MCF 10A (cell line): ENCODE data around the gene ZNF557. TPM values are rescaled to one million over a fixed set of nuclear protein-coding genes. Genes with fewer than 3 reads are reported as not detected.
A peak's percentile ranks its signal among the peaks of the same experiment; 100 is the strongest.

ENCODE experiments used
- BruUV-seq: library from RNA; stranded (reverse); fragments of 400-500 nt; replicated peaks from 2 replicates; lab custom pipeline; 2021; lab: Mats Ljungman, UMichigan
- CTCF ChIA-PET: fragments of 300-600 bp; sonication (Branson Sonifier 250); formaldehyde crosslinking; extraction: SDS; loops from one replicate; lab custom pipeline; 2021; ENCODE audit warnings: antibody characterized with exemption, inconsistent platforms; lab: Yijun Ruan, JAX
- POLR2A ChIA-PET: fragments of 300-600, 350-650 bp; sonication (Branson Sonifier 250); formaldehyde crosslinking; extraction: SDS; loops from one replicate; lab custom pipeline; 2020; ENCODE audit warnings: antibody characterized with exemption, inconsistent platforms; lab: Yijun Ruan, JAX
- DNase-seq: peaks from one replicate; pipeline ENCODE4 v3.0.0-alpha.2; 2018; ENCODE audit not compliant: unreplicated experiment
- H3K27ac Mint-ChIP-seq: one replicate; pipeline ENCODE4 v1.8.0; 2022; ENCODE audit warnings: mild to moderate bottlenecking, low read depth, mixed read lengths; ENCODE audit not compliant: unreplicated experiment
- H3K27me3 Mint-ChIP-seq: one replicate; pipeline ENCODE4 v1.8.0; 2022; ENCODE audit warnings: mixed read lengths; ENCODE audit not compliant: insufficient read depth, unreplicated experiment
- H3K36me3 Mint-ChIP-seq: one replicate; pipeline ENCODE4 v1.8.0; 2022; ENCODE audit warnings: mild to moderate bottlenecking, moderate library complexity, mixed read lengths; ENCODE audit not compliant: insufficient read depth, unreplicated experiment
- H3K4me1 Mint-ChIP-seq: one replicate; pipeline ENCODE4 v1.8.0; 2022; ENCODE audit warnings: mixed read lengths; ENCODE audit not compliant: insufficient read depth, unreplicated experiment
- H3K4me3 Mint-ChIP-seq: one replicate; pipeline ENCODE4 v1.8.0; 2022; ENCODE audit warnings: mild to moderate bottlenecking, moderate library complexity, mixed read lengths; ENCODE audit not compliant: unreplicated experiment
- H3K9me3 Mint-ChIP-seq: one replicate; pipeline ENCODE4 v1.8.0; 2022; ENCODE audit warnings: mixed read lengths; ENCODE audit not compliant: unreplicated experiment
- intact Hi-C: fragments of 100-400 bp; cut with micrococcal nuclease; formaldehyde crosslinking; loops from 2 replicates; pipeline ENCODE4 v1.14.1; 2022
- total RNA-seq: library from RNA; stranded (reverse); gene quantifications from 2 replicates; pipeline ENCODE4 v1.2.3, GENCODE V29; 2022
- TF ChIP-seq, protein P1 (sequence below): fragments of 200-600 bp; IDR thresholded peaks from one replicate; pipeline ENCODE4 v1.8.0; 2022; ENCODE audit warnings: antibody characterized with exemption, mild to moderate bottlenecking; ENCODE audit not compliant: unreplicated experiment

Gene ZNF557
- total RNA-seq, 1 experiment from 2014 or later, result 9.6 TPM

DNA sequence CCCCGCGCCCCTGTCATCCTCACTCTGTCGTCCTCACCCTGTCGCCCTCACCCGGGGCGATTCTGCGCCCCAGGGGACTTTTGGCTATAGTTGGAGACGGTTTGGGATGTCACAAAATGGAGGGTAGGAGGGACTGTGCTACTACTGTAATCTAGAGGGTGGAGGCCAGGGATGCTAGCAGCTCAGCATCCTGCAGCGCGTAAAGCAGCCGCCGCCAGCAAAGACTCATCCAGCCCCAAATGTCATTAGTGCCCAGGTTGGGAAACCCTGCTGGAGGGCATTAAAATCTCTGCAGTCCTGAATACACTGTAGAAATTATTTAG lies 362 bp downstream of the ZNF557 start:
- no peak for DNase-seq
- no peaks in the 10 kb centered on the region for H3K27me3 Mint-ChIP-seq
- peaks cover 60% of the 10 kb centered on the region for H3K36me3 Mint-ChIP-seq
- no TSS peak for BruUV-seq
- CTCF ChIA-PET, result interaction anchor here (0.5 to 0.8 kb wide), 4 partner anchors 58 to 634 kb away, joined by 3 read pairs; no protein-coding TSS in a partner anchor
- intact Hi-C loops, result no loop called here
- peak overlapping the region; percentile 85 for H3K4me3 Mint-ChIP-seq
- POLR2A ChIA-PET, result interaction anchor here (0.8 to 2.8 kb wide), 14 partner anchors 8 to 850 kb away, joined by 3 to 13 read pairs (median 4); partner anchors contain the start of genes INSR, PET100, SNAPC2 and XAB2
- peaks cover 10% of the 10 kb centered on the region for H3K4me1 Mint-ChIP-seq
- peak overlapping the region; percentile 90 for H3K27ac Mint-ChIP-seq
- no peaks in the 10 kb centered on the region for H3K9me3 Mint-ChIP-seq
- TF ChIP-seq, protein P1, sequence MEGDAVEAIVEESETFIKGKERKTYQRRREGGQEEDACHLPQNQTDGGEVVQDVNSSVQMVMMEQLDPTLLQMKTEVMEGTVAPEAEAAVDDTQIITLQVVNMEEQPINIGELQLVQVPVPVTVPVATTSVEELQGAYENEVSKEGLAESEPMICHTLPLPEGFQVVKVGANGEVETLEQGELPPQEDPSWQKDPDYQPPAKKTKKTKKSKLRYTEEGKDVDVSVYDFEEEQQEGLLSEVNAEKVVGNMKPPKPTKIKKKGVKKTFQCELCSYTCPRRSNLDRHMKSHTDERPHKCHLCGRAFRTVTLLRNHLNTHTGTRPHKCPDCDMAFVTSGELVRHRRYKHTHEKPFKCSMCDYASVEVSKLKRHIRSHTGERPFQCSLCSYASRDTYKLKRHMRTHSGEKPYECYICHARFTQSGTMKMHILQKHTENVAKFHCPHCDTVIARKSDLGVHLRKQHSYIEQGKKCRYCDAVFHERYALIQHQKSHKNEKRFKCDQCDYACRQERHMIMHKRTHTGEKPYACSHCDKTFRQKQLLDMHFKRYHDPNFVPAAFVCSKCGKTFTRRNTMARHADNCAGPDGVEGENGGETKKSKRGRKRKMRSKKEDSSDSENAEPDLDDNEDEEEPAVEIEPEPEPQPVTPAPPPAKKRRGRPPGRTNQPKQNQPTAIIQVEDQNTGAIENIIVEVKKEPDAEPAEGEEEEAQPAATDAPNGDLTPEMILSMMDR, result no peak

DNA sequence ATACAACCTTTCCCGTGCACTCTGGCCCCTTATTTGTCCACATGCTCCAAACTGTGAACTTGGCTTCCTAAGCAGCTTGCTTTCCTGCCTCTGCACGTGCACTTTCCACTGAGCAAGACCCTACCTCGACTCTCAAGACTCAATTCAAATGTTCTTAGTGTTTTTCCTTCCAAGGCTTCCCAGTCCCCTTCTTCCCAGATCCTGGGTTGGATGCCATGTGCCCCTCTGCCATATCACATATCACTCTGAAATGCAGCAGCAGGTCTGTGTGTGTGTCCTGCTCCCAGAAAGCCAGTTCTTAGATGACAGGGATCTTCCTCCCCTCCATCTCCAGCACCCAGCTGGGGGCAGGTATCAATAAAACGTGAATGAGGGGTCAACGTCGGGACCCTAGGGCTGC lies 3.0 kb downstream of the ZNF557 start:
- peaks cover 10% of the 10 kb centered on the region for H3K4me1 Mint-ChIP-seq
- ChIA-PET POLR2A (interaction anchor here (0.9 kb wide), 1 partner anchor 27 kb away, joined by 3 read pairs; no protein-coding TSS in a partner anchor), CTCF (no interaction called here)
- no peak overlapping the region for H3K27ac Mint-ChIP-seq
- H3K27me3 Mint-ChIP-seq, result no peaks in the 10 kb centered on the region
- intact Hi-C loops, result no loop called here
- TF ChIP-seq, protein P1, result no peak
- peaks cover 87% of the 10 kb centered on the region for H3K36me3 Mint-ChIP-seq
- H3K4me3 Mint-ChIP-seq, result no peak overlapping the region
- BruUV-seq, result no TSS peak
- H3K9me3 Mint-ChIP-seq, result no peaks in the 10 kb centered on the region
- no peak for DNase-seq

GRCh38 chr19:7074705-7075282 lies 5.3 kb downstream of the ZNF557 start:
- Mint-ChIP-seq H3K9me3 (peaks cover 15% of the 10 kb centered on the region), H3K27me3 (no peaks in the 10 kb centered on the region), H3K4me1 (peaks cover 4% of the 10 kb centered on the region), H3K36me3 (peaks cover 100% of the 10 kb centered on the region), H3K4me3 (no peak overlapping the region), H3K27ac (no peak overlapping the region)
- POLR2A ChIA-PET, result interaction anchor here (0.6 kb wide), 1 partner anchor 71 kb away, joined by 3 read pairs; no protein-coding TSS in a partner anchor
- BruUV-seq, result no TSS peak
- TF ChIP-seq, protein P1, result no peak
- DNase-seq, result no peak
- CTCF ChIA-PET, result interaction anchor here (1.6 kb wide), 1 partner anchor 17 kb away, joined by 4 read pairs; no protein-coding TSS in a partner anchor
- intact Hi-C loops, result no loop called here

- Mint-ChIP-seq H3K9me3 (peaks cover 17% of the 10 kb centered on the region), H3K36me3 (peaks cover 100% of the 10 kb centered on the region), H3K27ac (no peak overlapping the region), H3K27me3 (no peaks in the 10 kb centered on the region), H3K4me1 (peaks cover 4% of the 10 kb centered on the region), H3K4me3 (no peak overlapping the region)
- no peak for DNase-seq
- CTCF ChIA-PET, result interaction anchor here (0.5 kb wide), 1 partner anchor 50 kb away, joined by 3 read pairs; no protein-coding TSS in a partner anchor
- BruUV-seq, result no TSS peak
- intact Hi-C loops, result no loop called here
- POLR2A ChIA-PET, result interaction anchor here (0.6 to 0.8 kb wide), 3 partner anchors 9 to 603 kb away, joined by 3 read pairs; no protein-coding TSS in a partner anchor
- TF ChIP-seq, protein P1, result no peak
Observed at GRCh38 chr19:7076151-7076550, 6.6 kb downstream of the ZNF557 start.
